Neural progenitor cell (in vitro differentiated cells): ENCODE data around the gene PHACTR4. TPM values are rescaled to one million over a fixed set of nuclear protein-coding genes. Genes with fewer than 3 reads are reported as not detected.

Experiments
- DNase-seq: peaks from one replicate; pipeline ENCODE4 v3.0.0-alpha.2; 2016; ENCODE audit warnings: low spot score
- H2AFZ ChIP-seq: fragments of 200-600 bp; sonication (generic); replicated peaks from 2 replicates; pipeline ENCODE4 v1.6.1; 2016; ENCODE audit warnings: antibody characterized with exemption
- H3F3A ChIP-seq: fragments of 200-600 bp; sonication (generic); 2 replicates; pipeline ENCODE4 v1.6.1; 2016; ENCODE audit warnings: antibody characterized with exemption, low read depth
- H3K27ac ChIP-seq: fragments of 200-600 bp; sonication (generic); 2 replicates; pipeline ENCODE4 v1.5.1; 2016; ENCODE audit warnings: mild to moderate bottlenecking
- H3K27me3 ChIP-seq: fragments of 200-600 bp; sonication (generic); 2 replicates; pipeline ENCODE4 v1.6.1; 2016; ENCODE audit warnings: mild to moderate bottlenecking, moderate library complexity
- H3K36me3 ChIP-seq: fragments of 200-600 bp; sonication (generic); 2 replicates; pipeline ENCODE4 v1.5.1; 2016
- H3K4me1 ChIP-seq: fragments of 200-600 bp; sonication (generic); 2 replicates; pipeline ENCODE4 v1.6.1; 2016; ENCODE audit warnings: mixed run types
- H3K4me2 ChIP-seq: fragments of 200-600 bp; sonication (generic); 2 replicates; pipeline ENCODE4 v1.6.1; 2016
- H3K4me3 ChIP-seq: fragments of 200-600 bp; sonication (generic); 2 replicates; pipeline ENCODE4 v1.5.1; 2016
- H3K79me2 ChIP-seq: fragments of 200-600 bp; sonication (generic); 2 replicates; pipeline ENCODE4 v1.6.1; 2016; ENCODE audit warnings: low read depth
- H3K9ac ChIP-seq: fragments of 200-600 bp; sonication (generic); 2 replicates; pipeline ENCODE4 v1.6.1; 2016
- H3K9me3 ChIP-seq: fragments of 200-600 bp; sonication (generic); 2 replicates; pipeline ENCODE4 v1.5.1; 2016; ENCODE audit warnings: low read depth
- H4K20me1 ChIP-seq: fragments of 200-600 bp; sonication (generic); 2 replicates; pipeline ENCODE4 v1.6.1; 2016; ENCODE audit warnings: low read depth
- H3K27ac Mint-ChIP-seq: 3 replicates; pipeline ENCODE4 v1.8.0; 2021; ENCODE audit warnings: mixed read lengths
- H3K27me3 Mint-ChIP-seq: 2 replicates; pipeline ENCODE4 v1.8.0; 2022; ENCODE audit warnings: low read depth, mild to moderate bottlenecking, inconsistent platforms, moderate library complexity, mixed read lengths; ENCODE audit not compliant: insufficient read depth
- H3K36me3 Mint-ChIP-seq: 3 replicates; pipeline ENCODE4 v1.8.0; 2021; ENCODE audit warnings: mixed read lengths
- H3K4me1 Mint-ChIP-seq: 3 replicates; pipeline ENCODE4 v1.8.0; 2021; ENCODE audit warnings: mixed read lengths
- H3K4me3 Mint-ChIP-seq: 3 replicates; pipeline ENCODE4 v1.8.0; 2021; ENCODE audit warnings: mild to moderate bottlenecking, moderate library complexity, mixed read lengths
- H3K9me3 Mint-ChIP-seq: 3 replicates; pipeline ENCODE4 v1.8.0; 2020; ENCODE audit warnings: mixed read lengths
- EZH2 ChIP-seq: fragments of 200-600 bp; sonication (generic); IDR thresholded peaks from 2 replicates; pipeline ENCODE4 v1.6.1; 2017; ENCODE audit warnings: antibody characterized with exemption, mild to moderate bottlenecking, moderate library complexity
- EZH2phosphoT487 ChIP-seq: fragments of 200-600 bp; sonication (generic); IDR thresholded peaks from 2 replicates; pipeline ENCODE4 v1.6.1; 2017; ENCODE audit warnings: antibody characterized with exemption
- total RNA-seq: library from RNA; depleted of rRNA; stranded (reverse); fragments of >200 nt; gene quantifications from 2 replicates; pipeline ENCODE4 v1.2.3, GENCODE V29; 2015; ENCODE audit warnings: low replicate concordance
- TF ChIP-seq, protein P1 (sequence below): fragments of 200-600 bp; sonication (generic); IDR thresholded peaks from 2 replicates; pipeline ENCODE4 v1.5.1; 2017; ENCODE audit warnings: antibody characterized with exemption, mild to moderate bottlenecking

Gene PHACTR4
- total RNA-seq, 1 donor from 2014 or later, result 34.0 TPM

DNA sequence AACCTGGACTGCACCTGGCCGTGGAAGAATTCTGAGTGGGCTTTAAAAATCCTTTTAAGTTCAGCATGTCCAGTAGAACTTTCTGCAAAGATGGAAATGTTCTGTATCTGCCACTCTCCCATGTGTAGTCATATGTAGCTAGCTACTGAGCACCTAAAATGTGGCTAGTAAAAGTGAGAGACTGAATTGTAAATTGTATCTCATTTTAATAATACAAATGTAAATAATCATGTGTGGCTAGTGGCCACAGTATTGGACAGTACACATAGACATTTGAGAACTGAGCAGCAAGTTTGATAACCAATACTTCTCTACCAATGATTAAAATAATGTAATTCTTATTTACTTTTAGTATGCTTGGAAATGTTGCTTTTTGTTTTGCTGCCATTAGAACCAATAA, 57.3 kb downstream of the PHACTR4 start:
- Mint-ChIP-seq H3K27ac (no peak overlapping the region), H3K4me3 (no peak overlapping the region), H3K36me3 (peaks cover 3% of the 10 kb centered on the region), H3K27me3 (peaks cover 3% of the 10 kb centered on the region), H3K4me1 (no peaks in the 10 kb centered on the region), H3K9me3 (no peaks in the 10 kb centered on the region)
- no peak overlapping the region for H3K4me2 ChIP-seq
- no peaks in the 10 kb centered on the region for H3K4me1 ChIP-seq
- no peaks in the 10 kb centered on the region for H3K27me3 ChIP-seq
- peaks cover 77% of the 10 kb centered on the region for H3K79me2 ChIP-seq
- no peak overlapping the region for H3K9ac ChIP-seq
- peaks cover 15% of the 10 kb centered on the region for H4K20me1 ChIP-seq
- no peak overlapping the region for H3K4me3 ChIP-seq
- H3K9me3 ChIP-seq, result no peaks in the 10 kb centered on the region
- no peak overlapping the region for H3K27ac ChIP-seq
- no peak for DNase-seq
- peaks cover 7% of the 10 kb centered on the region for H3K36me3 ChIP-seq
- TF ChIP-seq EZH2phosphoT487, result no peak
- TF ChIP-seq EZH2, result no peak
- TF ChIP-seq, protein P1, sequence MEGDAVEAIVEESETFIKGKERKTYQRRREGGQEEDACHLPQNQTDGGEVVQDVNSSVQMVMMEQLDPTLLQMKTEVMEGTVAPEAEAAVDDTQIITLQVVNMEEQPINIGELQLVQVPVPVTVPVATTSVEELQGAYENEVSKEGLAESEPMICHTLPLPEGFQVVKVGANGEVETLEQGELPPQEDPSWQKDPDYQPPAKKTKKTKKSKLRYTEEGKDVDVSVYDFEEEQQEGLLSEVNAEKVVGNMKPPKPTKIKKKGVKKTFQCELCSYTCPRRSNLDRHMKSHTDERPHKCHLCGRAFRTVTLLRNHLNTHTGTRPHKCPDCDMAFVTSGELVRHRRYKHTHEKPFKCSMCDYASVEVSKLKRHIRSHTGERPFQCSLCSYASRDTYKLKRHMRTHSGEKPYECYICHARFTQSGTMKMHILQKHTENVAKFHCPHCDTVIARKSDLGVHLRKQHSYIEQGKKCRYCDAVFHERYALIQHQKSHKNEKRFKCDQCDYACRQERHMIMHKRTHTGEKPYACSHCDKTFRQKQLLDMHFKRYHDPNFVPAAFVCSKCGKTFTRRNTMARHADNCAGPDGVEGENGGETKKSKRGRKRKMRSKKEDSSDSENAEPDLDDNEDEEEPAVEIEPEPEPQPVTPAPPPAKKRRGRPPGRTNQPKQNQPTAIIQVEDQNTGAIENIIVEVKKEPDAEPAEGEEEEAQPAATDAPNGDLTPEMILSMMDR, result no peak
- H2AFZ ChIP-seq, result no peak overlapping the region
- H3F3A ChIP-seq, result no peaks in the 10 kb centered on the region

DNA sequence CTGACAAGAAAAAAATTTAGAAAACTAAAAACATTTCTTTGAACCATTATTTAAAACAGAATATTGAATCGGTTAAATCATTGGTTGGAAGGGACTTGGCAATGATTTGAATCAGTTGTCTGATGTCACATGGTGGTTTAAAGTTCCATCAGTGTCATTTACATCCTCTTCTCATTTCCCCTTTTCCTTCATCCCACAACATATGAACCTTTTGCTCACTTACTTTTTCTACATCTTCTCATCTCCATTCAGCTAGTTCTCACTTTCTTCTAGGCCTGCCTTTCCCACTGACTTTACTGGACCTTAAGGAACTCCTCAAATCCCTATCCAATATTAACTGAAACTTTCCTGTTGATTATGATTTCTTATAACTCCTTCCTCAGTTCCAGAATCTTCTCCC, 58.5 kb downstream of the PHACTR4 start:
- Mint-ChIP-seq H3K27ac (no peak overlapping the region), H3K27me3 (peaks cover 3% of the 10 kb centered on the region), H3K36me3 (peaks cover 3% of the 10 kb centered on the region), H3K4me1 (no peaks in the 10 kb centered on the region), H3K9me3 (no peaks in the 10 kb centered on the region), H3K4me3 (no peak overlapping the region)
- no peaks in the 10 kb centered on the region for H3K4me1 ChIP-seq
- no peak for DNase-seq
- no peak overlapping the region for H3K4me3 ChIP-seq
- H3K9me3 ChIP-seq, result no peaks in the 10 kb centered on the region
- H2AFZ ChIP-seq, result no peak overlapping the region
- peaks cover 76% of the 10 kb centered on the region for H3K79me2 ChIP-seq
- H3K27ac ChIP-seq, result peak overlapping the region; percentile 1
- peaks cover 7% of the 10 kb centered on the region for H3K36me3 ChIP-seq
- no peaks in the 10 kb centered on the region for H3K27me3 ChIP-seq
- no peak overlapping the region for H3K4me2 ChIP-seq
- H4K20me1 ChIP-seq, result peaks cover 13% of the 10 kb centered on the region
- TF ChIP-seq EZH2, result no peak
- TF ChIP-seq, protein P1, result no peak
- TF ChIP-seq EZH2phosphoT487, result no peak
- no peak overlapping the region for H3K9ac ChIP-seq
- no peaks in the 10 kb centered on the region for H3F3A ChIP-seq

DNA sequence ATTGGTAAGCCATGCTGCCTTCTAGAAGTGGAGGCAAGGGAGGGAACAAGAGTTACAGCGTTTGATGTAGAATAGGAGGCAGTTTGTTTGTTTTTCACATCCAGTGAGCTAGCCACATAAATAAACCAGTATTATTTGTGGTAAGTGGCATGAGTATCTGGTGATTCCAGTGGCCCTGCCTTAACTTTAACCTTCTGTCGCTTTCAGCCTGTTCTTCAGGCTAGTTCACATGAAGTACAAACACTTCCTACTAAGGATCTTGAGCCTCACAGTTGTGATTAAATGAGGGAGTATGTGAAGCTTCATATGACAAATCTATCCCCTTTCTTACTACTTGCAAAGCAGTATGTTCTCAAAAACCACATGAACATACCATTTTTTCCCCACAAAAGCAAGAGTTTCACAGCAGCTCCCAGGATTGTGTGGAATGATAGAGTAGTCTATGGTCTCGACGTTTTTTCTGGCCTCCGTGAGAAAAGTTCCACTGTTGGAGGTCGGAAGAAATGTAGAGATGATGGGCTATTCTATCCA, 59.5 kb downstream of the PHACTR4 start:
- H4K20me1 ChIP-seq, result peaks cover 17% of the 10 kb centered on the region
- Mint-ChIP-seq H3K27ac (no peak overlapping the region), H3K4me3 (no peak overlapping the region), H3K27me3 (peaks cover 3% of the 10 kb centered on the region), H3K9me3 (no peaks in the 10 kb centered on the region), H3K36me3 (no peaks in the 10 kb centered on the region), H3K4me1 (no peaks in the 10 kb centered on the region)
- H3K79me2 ChIP-seq, result peaks cover 73% of the 10 kb centered on the region
- H3F3A ChIP-seq, result no peaks in the 10 kb centered on the region
- H3K27me3 ChIP-seq, result no peaks in the 10 kb centered on the region
- H3K9ac ChIP-seq, result no peak overlapping the region
- H3K4me3 ChIP-seq, result no peak overlapping the region
- no peak overlapping the region for H3K4me2 ChIP-seq
- H2AFZ ChIP-seq, result no peak overlapping the region
- no peak overlapping the region for H3K27ac ChIP-seq
- TF ChIP-seq EZH2phosphoT487 (no peak), EZH2 (no peak)
- TF ChIP-seq, protein P1, result no peak
- peaks cover under 1% of the 10 kb centered on the region for H3K36me3 ChIP-seq
- no peaks in the 10 kb centered on the region for H3K9me3 ChIP-seq
- no peak for DNase-seq
- no peaks in the 10 kb centered on the region for H3K4me1 ChIP-seq
